ENCODE measurements around the gene BCKDHA.
"Not testable (repeated sequence)": the region's sequence is repeated elsewhere in the genome, so short reads cannot be mapped to it uniquely, and the experiment has no call there.

BCKDHA gene

DNA sequence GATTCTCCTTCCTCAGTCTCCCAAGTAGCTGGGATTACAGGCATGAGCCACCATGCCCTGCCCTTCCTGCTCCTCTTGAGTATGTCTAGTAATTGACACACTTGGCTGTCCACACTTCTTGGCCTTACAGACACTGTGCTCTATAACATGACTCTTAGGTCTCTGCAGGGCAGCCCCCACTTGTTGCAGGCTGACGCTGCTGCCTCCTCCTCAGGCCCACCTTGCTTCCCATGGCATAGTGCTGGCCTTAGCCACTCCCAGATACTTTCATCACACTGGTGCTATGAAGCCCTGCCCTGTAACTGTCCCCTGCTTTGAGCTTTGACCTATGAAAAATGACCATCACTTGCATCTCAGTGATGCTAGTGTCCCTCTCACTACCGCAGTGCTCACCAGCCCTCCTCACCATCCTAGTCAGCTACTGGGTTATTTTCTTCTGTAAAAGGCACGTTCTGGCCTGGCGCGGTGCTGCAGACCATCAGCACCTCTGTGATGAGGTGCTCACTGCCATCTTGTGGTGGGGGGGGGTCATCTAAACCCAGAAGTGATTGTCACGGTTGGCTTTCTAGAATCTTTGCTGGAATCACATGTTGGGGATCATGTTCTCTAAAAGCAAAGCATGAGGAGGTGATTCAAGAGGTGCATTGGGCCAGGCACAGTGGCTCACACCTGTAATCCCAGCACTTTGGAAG is 55.1 kb downstream of the BCKDHA start:
- no peak for DNase-seq

- DNase-seq: no peak
These were observed 58.3 kb downstream of the BCKDHA start for GRCh38 chr19:41455936-41456335.

- DNase-seq: no peak
These were observed 58.8 kb downstream of the BCKDHA start for GRCh38 chr19:41456342-41456918.

DNA sequence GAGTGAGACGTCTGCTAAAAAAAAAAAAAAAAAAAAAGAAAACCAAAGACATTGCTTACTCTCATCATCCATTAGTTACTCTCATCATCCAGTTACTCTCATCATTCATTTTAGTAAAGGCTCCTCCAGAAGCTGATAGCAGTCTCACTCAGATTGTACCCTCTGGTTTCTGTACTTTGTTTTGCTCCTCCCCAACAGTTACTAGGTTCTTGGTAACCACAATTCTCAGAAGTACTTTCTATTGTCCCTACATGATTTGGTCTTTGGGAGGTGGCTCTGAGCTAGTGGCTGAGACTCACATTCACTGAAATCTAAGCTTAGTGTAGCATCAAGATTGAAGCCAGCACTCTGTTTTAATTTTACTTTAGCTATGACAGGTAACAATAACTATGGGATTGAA is 59.6 kb downstream of the BCKDHA start:
- DNase-seq: no peak

GRCh38 chr19:41462497-41462896 is 64.9 kb downstream of the BCKDHA start:
- no peak for DNase-seq

DNA sequence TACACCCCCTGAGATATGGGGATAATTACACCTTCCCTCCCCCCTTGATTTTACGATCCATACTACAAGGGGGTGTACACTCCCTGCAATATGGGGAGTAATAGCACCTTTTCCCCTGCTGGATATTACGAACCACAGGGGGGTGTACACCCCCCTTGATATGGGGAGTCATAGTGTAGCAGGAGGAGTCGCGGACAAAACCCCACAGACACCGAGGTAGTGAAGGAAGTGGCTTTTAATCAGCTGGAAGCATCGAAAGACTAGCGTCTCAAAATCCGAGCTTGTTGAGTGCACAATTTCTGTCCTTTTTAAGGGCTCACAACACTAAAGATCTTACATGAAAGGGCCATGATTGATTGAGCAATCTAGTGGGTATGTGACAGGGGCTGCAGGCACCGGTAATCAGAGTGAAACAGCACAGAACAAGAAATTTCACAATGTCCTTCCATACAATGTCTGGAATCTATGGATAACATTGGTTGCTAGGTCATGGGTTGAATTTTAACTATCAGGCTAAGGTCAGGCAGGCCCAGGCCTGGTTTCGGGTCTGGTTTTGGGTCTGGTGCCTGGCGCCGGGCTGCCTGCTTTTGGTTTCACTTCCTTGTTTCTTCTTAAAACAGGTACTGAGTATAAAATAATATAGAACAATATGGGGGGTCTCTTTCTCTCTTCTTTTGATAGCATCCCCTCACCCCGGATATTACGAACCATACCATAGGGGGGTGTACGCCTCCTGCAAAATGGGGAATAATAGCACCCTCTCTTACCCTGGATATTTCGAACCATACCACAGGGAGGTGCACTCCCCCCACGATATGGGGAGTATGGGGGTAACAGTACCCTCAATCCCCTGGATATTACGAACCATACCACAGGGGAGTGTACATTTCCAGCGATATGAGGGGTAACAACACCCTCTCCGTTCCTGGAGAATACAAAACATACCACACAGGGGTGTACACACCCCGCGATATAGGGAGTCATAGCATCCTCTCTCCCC is 65.9 kb downstream of the BCKDHA start:
- DNase-seq: not testable (repeated sequence)
